Upper lobe of left lung (tissue), 6 donors: ENCODE data around the gene LRRC56. TPM values are rescaled to one million over a fixed set of nuclear protein-coding genes. Genes with fewer than 3 reads are reported as not detected.

Experiments
- ATAC-seq, 2 donors: fragments of 200-7000 bp; cut with Tn5 transposase; one replicate each; pipeline ENCODE4 v1.9.1; 2022; ENCODE audit warnings: mild to moderate bottlenecking in 2 of 2, moderate library complexity in 2 of 2; ENCODE audit not compliant: low FRiP score in 2 of 2
- DNase-seq, 2 donors: peaks; one replicate each; pipeline ENCODE4 v3.0.0-alpha.2; 2019 to 2020
- H3K27ac ChIP-seq, 4 donors: fragments of 200-600 bp; sonication (generic); one replicate each; pipeline ENCODE4 v1.5.1; 2016 to 2019
- H3K27me3 ChIP-seq, 4 donors: fragments of 200-600 bp; sonication (generic); one replicate each; pipeline ENCODE4 v1.5.1; 2017 to 2019
- H3K36me3 ChIP-seq, 4 donors: fragments of 200-600 bp; sonication (generic); one replicate each; pipeline ENCODE4 v1.5.1; 2016 to 2019
- H3K4me1 ChIP-seq, 4 donors: fragments of 200-600 bp; sonication (generic); one replicate each; pipeline ENCODE4 v1.5.1; 2018 to 2019
- H3K4me3 ChIP-seq, 4 donors: fragments of 200-600 bp; sonication (generic); one replicate each; pipeline ENCODE4 v1.5.1; 2017 to 2019; ENCODE audit warnings: mild to moderate bottlenecking in 2 of 4, moderate library complexity in 1 of 4
- H3K9me3 ChIP-seq, 4 donors: fragments of 200-600 bp; sonication (generic); one replicate each; pipeline ENCODE4 v1.5.1; 2018 to 2019
- EP300 ChIP-seq, 4 donors: sonication (generic); formaldehyde crosslinking; IDR thresholded peaks; one replicate each; pipeline ENCODE4 v1.5.1; 2017; ENCODE audit warnings: antibody characterized with exemption in 4 of 4, control low read depth in 2 of 4
- POLR2A ChIP-seq, 4 donors: fragments of 450-650 bp; IDR thresholded peaks; one replicate each; pipeline ENCODE4 v1.5.1; 2016 to 2017; ENCODE audit warnings: antibody characterized with exemption in 4 of 4, mild to moderate bottlenecking in 2 of 4
- POLR2AphosphoS5 ChIP-seq, 2 donors: sonication (generic); formaldehyde crosslinking; IDR thresholded peaks; one replicate each; pipeline ENCODE4 v1.5.1; 2017; ENCODE audit warnings: antibody characterized with exemption in 2 of 2
- WGBS, 2 donors: methylation state at CpG; one replicate each; pipeline ENCODE4 v1.1.5; 2017 to 2018; 5-methylcytosine and 5-hydroxymethylcytosine counted together
- total RNA-seq, 6 donors: library from RNA; depleted of rRNA in 4 of 6; stranded (reverse); fragments of >200 nt in 4 of 6; gene quantifications; one replicate each; pipeline versions ENCODE4 v1.1.0 to v1.2.1, GENCODE V29; 2016 to 2021
- TF ChIP-seq, protein P1 (sequence below), 6 experiments: fragments of 450-650 bp in 4 of 6; fragments of 200-600 bp in 2 of 6; sonication (generic) in 2 of 6; IDR thresholded peaks; one replicate each; pipeline ENCODE4 v1.5.1; 2016 to 2019; ENCODE audit warnings: antibody characterized with exemption in 6 of 6
- donor health status: DM: no; HTN: no; CAD: no; lungs with moderate emphysema.
- donor health status: DM: no; HTN: yes; CAD: no; lungs with severe emphysema.

LRRC56 gene
- total RNA-seq, 6 donors from 2014 or later, result 3.5 to 11.5 (median 5.8) TPM

GRCh38 chr11:537622-538430, 499 bp downstream of the LRRC56 start:
- DNase-seq, result peak in 1 of 2 donors; percentile 62
- H3K27me3 ChIP-seq, result no peaks in the 10 kb centered on the region

DNA sequence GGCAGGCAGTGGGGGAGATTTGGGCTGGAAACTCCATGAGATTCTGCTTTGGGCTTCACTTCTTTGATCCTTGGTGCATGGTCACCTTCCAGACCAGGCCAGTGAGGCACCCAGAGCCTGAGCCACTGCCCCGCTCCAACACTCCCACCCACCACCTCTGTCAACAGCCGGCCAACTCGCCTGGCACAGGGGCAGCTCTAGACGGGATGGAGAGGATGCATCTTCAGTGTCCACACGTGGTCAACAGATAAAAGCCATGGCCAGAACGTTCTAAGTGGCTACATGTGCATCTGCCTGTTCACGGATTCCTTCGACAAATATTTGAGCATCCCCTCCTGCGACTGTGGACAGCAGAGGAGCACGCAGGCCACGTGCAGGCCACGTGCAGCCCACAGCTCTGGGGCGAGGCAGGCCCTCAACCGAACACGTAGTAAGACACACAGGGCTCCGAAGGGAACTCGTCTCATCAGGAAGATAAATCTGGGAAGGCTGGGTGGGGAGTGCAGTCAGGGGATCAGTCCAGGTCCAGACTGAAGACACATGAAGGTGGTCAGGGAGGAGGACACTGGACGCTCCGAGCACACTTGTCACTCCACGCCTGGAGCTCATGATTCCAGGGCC, 1.2 kb downstream of the LRRC56 start:
- DNase-seq (peak in 1 of 2 donors; percentile 46), ATAC-seq (no peak)
- Histone ChIP-seq H3K36me3 (peaks cover 0 to 3% (median under 1%) of the 10 kb centered on the region in 4 donors), H3K4me1 (peaks cover 31 to 38% (median 34%) of the 10 kb centered on the region in 4 donors), H3K9me3 (no peaks in the 10 kb centered on the region), H3K4me3 (no peak overlapping the region), H3K27me3 (no peaks in the 10 kb centered on the region), H3K27ac (peak overlapping the region in 1 of 4 donors; percentile 89)
- no peak for TF ChIP-seq POLR2AphosphoS5 (IDR thresholded peaks at IDR 0.05)
- TF ChIP-seq, protein P1, sequence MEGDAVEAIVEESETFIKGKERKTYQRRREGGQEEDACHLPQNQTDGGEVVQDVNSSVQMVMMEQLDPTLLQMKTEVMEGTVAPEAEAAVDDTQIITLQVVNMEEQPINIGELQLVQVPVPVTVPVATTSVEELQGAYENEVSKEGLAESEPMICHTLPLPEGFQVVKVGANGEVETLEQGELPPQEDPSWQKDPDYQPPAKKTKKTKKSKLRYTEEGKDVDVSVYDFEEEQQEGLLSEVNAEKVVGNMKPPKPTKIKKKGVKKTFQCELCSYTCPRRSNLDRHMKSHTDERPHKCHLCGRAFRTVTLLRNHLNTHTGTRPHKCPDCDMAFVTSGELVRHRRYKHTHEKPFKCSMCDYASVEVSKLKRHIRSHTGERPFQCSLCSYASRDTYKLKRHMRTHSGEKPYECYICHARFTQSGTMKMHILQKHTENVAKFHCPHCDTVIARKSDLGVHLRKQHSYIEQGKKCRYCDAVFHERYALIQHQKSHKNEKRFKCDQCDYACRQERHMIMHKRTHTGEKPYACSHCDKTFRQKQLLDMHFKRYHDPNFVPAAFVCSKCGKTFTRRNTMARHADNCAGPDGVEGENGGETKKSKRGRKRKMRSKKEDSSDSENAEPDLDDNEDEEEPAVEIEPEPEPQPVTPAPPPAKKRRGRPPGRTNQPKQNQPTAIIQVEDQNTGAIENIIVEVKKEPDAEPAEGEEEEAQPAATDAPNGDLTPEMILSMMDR (IDR thresholded peaks at IDR 0.05), result no peak
- no peak for TF ChIP-seq EP300 (IDR thresholded peaks at IDR 0.05)
- TF ChIP-seq POLR2A (IDR thresholded peaks at IDR 0.05), result no peak
- WGBS, 2 donors, result 91 to 96% methylated on average over 16 to 20 of the region's 20 CpGs

More at GRCh38 chr11:537622-538430, 499 bp downstream of the LRRC56 start:
- no peaks in the 10 kb centered on the region for H3K9me3 ChIP-seq
- peak overlapping the region; percentile 3 to 97 (median 91) for H3K4me3 ChIP-seq
- TF ChIP-seq POLR2A (IDR thresholded peaks at IDR 0.05), result no peak
- TF ChIP-seq EP300 (IDR thresholded peaks at IDR 0.05), result no peak
- TF ChIP-seq, protein P1 (IDR thresholded peaks at IDR 0.05), result no peak
- no peak for TF ChIP-seq POLR2AphosphoS5 (IDR thresholded peaks at IDR 0.05)
- peaks cover 31 to 43% (median 34%) of the 10 kb centered on the region in 4 donors for H3K4me1 ChIP-seq
- H3K36me3 ChIP-seq, result peaks cover 2 to 10% (median 6%) of the 10 kb centered on the region in 4 donors
- 65 to 80% methylated on average over 7 of the region's 19 CpGs for WGBS, 2 donors
- H3K27ac ChIP-seq, result peak overlapping the region; percentile 26 to 89 (median 84)
- no peak for ATAC-seq

DNA sequence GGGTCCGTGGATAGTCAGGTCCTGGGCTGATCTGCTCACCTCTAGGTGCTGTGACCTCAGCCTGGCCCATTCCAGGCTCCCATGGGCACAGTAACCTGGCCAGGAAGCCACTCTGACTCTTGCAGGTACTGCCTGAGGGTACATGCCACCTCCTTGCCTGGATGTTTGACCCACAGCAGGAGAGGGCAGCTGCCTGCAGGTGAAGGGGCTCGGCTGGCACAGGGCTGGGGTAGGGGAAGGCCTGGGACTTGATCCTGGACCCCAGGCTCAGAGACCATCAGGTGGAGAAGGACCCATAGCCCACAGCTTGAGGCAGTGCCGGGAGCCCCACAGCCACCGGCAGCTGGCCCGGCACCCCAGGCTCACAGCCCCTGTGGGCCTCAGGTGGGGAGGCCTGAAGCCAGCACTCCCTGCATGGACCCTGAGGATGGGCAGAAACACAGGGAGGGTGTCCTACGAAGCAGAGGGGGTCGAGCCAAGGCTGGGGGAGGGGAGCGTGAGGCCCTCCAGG, 2.7 kb downstream of the LRRC56 start:
- no peak overlapping the region for H3K27ac ChIP-seq
- H3K9me3 ChIP-seq, result no peaks in the 10 kb centered on the region
- no peaks in the 10 kb centered on the region for H3K27me3 ChIP-seq
- WGBS, 2 donors, result 89% methylated on average over 4 of the region's 8 CpGs; no CpG with 5 or more reads in 1 of the 2 donors
- H3K4me1 ChIP-seq, result peaks cover 21 to 24% (median 23%) of the 10 kb centered on the region in 4 donors
- no peak for ATAC-seq
- DNase-seq, result peak in 1 of 2 donors; percentile 68
- H3K4me3 ChIP-seq, result no peak overlapping the region
- no peak for TF ChIP-seq POLR2A (IDR thresholded peaks at IDR 0.05)
- TF ChIP-seq POLR2AphosphoS5 (IDR thresholded peaks at IDR 0.05), result no peak
- no peak for TF ChIP-seq EP300 (IDR thresholded peaks at IDR 0.05)
- TF ChIP-seq, protein P1 (IDR thresholded peaks at IDR 0.05), result no peak
- H3K36me3 ChIP-seq, result no peaks in the 10 kb centered on the region

GRCh38 chr11:540583-541432, 3.5 kb downstream of the LRRC56 start:
- Histone ChIP-seq H3K9me3 (no peaks in the 10 kb centered on the region), H3K4me1 (peaks cover 21 to 23% (median 22%) of the 10 kb centered on the region in 4 donors), H3K27me3 (no peaks in the 10 kb centered on the region), H3K4me3 (no peak overlapping the region), H3K36me3 (no peaks in the 10 kb centered on the region), H3K27ac (no peak overlapping the region)
- ATAC-seq (no peak), DNase-seq (peak in 1 of 2 donors; percentile 80)
- 80 to 90% methylated on average over 1 to 21 of the region's 23 CpGs for WGBS, 2 donors
- no peak for TF ChIP-seq POLR2AphosphoS5 (IDR thresholded peaks at IDR 0.05)
- TF ChIP-seq POLR2A (IDR thresholded peaks at IDR 0.05), result no peak
- TF ChIP-seq, protein P1 (IDR thresholded peaks at IDR 0.05), result no peak
- TF ChIP-seq EP300 (IDR thresholded peaks at IDR 0.05), result no peak
